Ammon's horn (tissue), 1 donor: Measurements from ENCODE around the gene RGS4.

ENCODE experiments used
- DNase-seq: peaks from one replicate; pipeline ENCODE4 v3.0.0-alpha.2; 2016; ENCODE audit warnings: low spot score

RGS4 gene

GRCh38 chr1:163069142-163069541 lies at the start of gene RGS4:
Gene RGS4, plus strand, starts transcription at chr1:163069361. Its CDS starts 124 bp downstream, at chr1:163069485.
- DNase-seq: peak; percentile 81

GRCh38 chr1:163022129-163022528 lies 47.0 kb upstream of the RGS4 start:
- DNase-seq: no peak

GRCh38 chr1:163027610-163028009 lies 41.6 kb upstream of the RGS4 start:
- no peak for DNase-seq

GRCh38 chr1:163029901-163030300 lies 39.3 kb upstream of the RGS4 start:
- no peak for DNase-seq

- DNase-seq: no peak
Observed at GRCh38 chr1:163035446-163036249, 33.5 kb upstream of the RGS4 start.

GRCh38 chr1:163036671-163037070 lies 32.5 kb upstream of the RGS4 start:
- no peak for DNase-seq

- no peak for DNase-seq
Observed at GRCh38 chr1:163038928-163039706, 30.0 kb upstream of the RGS4 start.

GRCh38 chr1:163039707-163040093 lies 29.5 kb upstream of the RGS4 start:
- DNase-seq: no peak

- DNase-seq: no peak
Observed at GRCh38 chr1:163046071-163046470, 23.1 kb upstream of the RGS4 start.

GRCh38 chr1:163047951-163048659 lies 21.1 kb upstream of the RGS4 start:
- DNase-seq: no peak

- peak; percentile 36 for DNase-seq
Observed at GRCh38 chr1:163048869-163049268, 20.3 kb upstream of the RGS4 start.

GRCh38 chr1:163049296-163049695 lies 19.9 kb upstream of the RGS4 start:
- no peak for DNase-seq

- no peak for DNase-seq
Observed at GRCh38 chr1:163050496-163050895, 18.7 kb upstream of the RGS4 start.

- DNase-seq: no peak
Observed at GRCh38 chr1:163054181-163054591, 15.0 kb upstream of the RGS4 start.

GRCh38 chr1:163055005-163055404 lies 14.2 kb upstream of the RGS4 start:
- DNase-seq: no peak

GRCh38 chr1:163055531-163055930 lies 13.6 kb upstream of the RGS4 start:
- DNase-seq: peak; percentile 69

- no peak for DNase-seq
Observed at GRCh38 chr1:163056831-163057230, 12.3 kb upstream of the RGS4 start.

GRCh38 chr1:163060343-163061007 lies 8.7 kb upstream of the RGS4 start:
- DNase-seq: no peak

GRCh38 chr1:163063143-163063542 lies 6.0 kb upstream of the RGS4 start:
- no peak for DNase-seq

GRCh38 chr1:163063610-163064009 lies 5.6 kb upstream of the RGS4 start:
- no peak for DNase-seq

GRCh38 chr1:163066168-163066567 lies 3.0 kb upstream of the RGS4 start:
- no peak for DNase-seq

GRCh38 chr1:163066686-163067085 lies 2.5 kb upstream of the RGS4 start:
- no peak for DNase-seq
